Endothelial cell of umbilical vein (primary cell): ENCODE measurements around the gene CDC16. TPM values are rescaled to one million over a fixed set of nuclear protein-coding genes. Genes with fewer than 3 reads are reported as not detected.

Experiments
- BruUV-seq: library from RNA; stranded (reverse); fragments of 400-500 nt; replicated peaks from 2 replicates; lab custom pipeline; 2021; lab: Mats Ljungman, UMichigan
- CTCF ChIA-PET: fragments of 300-600, 350-600 bp; sonication (Branson Sonifier 250); formaldehyde crosslinking; loops from one replicate; lab custom pipeline; 2021; ENCODE audit warnings: antibody characterized with exemption, inconsistent platforms; lab: Charles Lee
- POLR2A ChIA-PET: fragments of 300-600, 350-600 bp; sonication (Branson Sonifier 250); formaldehyde crosslinking; loops from one replicate; lab custom pipeline; 2021; ENCODE audit warnings: antibody characterized with exemption, inconsistent platforms; lab: Charles Lee
- DNase-seq: peaks from one replicate; pipeline ENCODE4 v3.0.0-alpha.2; 2011; ENCODE audit warnings: low read depth, low spot score
- FAIRE-seq: peaks from 2 replicates; lab custom pipeline; 2011; peaks lifted over from hg19 to GRCh38; lab: Jason Lieb, UNC
- H2AFZ ChIP-seq: 2 replicates; pipeline ENCODE4 v1.6.0; 2012; ENCODE audit warnings: low read depth, low read length, control low read depth, inconsistent platforms
- H3K27ac ChIP-seq: 2 replicates; pipeline ENCODE4 v1.5.1; 2011; ENCODE audit warnings: low read depth, mild to moderate bottlenecking, control low read depth, low read length, moderate library complexity; ENCODE audit not compliant: insufficient read depth
- H3K27me3 ChIP-seq, 2 experiments: 2 replicates each; pipeline versions ENCODE4 v1.6.0 to v1.6.1; 2011; ENCODE audit warnings: low read length in 2 of 2, mixed read lengths in 1 of 2; ENCODE audit not compliant: control insufficient read depth in 2 of 2, insufficient read depth in 2 of 2
- H3K36me3 ChIP-seq, 2 experiments: 2 replicates in 1 of 2; 3 replicates in 1 of 2; pipeline ENCODE4 v1.5.1; 2011; ENCODE audit warnings: low read length in 2 of 2, mild to moderate bottlenecking in 1 of 2, moderate library complexity in 1 of 2; ENCODE audit not compliant: control insufficient read depth in 2 of 2, insufficient read depth in 2 of 2; ENCODE audit errors: extremely low read depth in 1 of 2
- H3K4me1 ChIP-seq: 3 replicates; pipeline ENCODE4 v1.5.1; 2011; ENCODE audit warnings: mild to moderate bottlenecking, low read length; ENCODE audit not compliant: control insufficient read depth, insufficient read depth; ENCODE audit errors: extremely low read depth
- H3K4me2 ChIP-seq: 2 replicates; pipeline ENCODE4 v1.6.1; 2011; ENCODE audit warnings: low read length, control low read depth, mixed read lengths; ENCODE audit not compliant: insufficient read depth
- H3K4me3 ChIP-seq, 3 experiments: fragments of 200-600 bp in 1 of 3; sonication (generic), shearing (Covaris generic) in 1 of 3; replicated peaks in 1 of 3; 2 replicates each; pipeline ENCODE4 v1.5.1; 2011 to 2016; ENCODE audit warnings: control low read depth in 3 of 3, low read length in 3 of 3, mild to moderate bottlenecking in 2 of 3, inconsistent platforms in 1 of 3, low read depth in 1 of 3, moderate library complexity in 1 of 3; ENCODE audit not compliant: insufficient read depth in 1 of 3
- H3K79me2 ChIP-seq: 2 replicates; pipeline ENCODE4 v1.6.0; 2012; ENCODE audit warnings: low read length, inconsistent platforms; ENCODE audit not compliant: control insufficient read depth, insufficient read depth
- H3K9ac ChIP-seq: replicated peaks from 2 replicates; pipeline ENCODE3; 2011; ENCODE audit warnings: low read length, control low read depth; ENCODE audit not compliant: insufficient read depth; ENCODE audit errors: extremely low read depth
- H3K9me1 ChIP-seq: replicated peaks from 3 replicates; pipeline ENCODE4 v1.6.0; 2011; ENCODE audit warnings: mild to moderate bottlenecking, low read length; ENCODE audit not compliant: control insufficient read depth, insufficient read depth; ENCODE audit errors: extremely low read depth
- H3K9me3 ChIP-seq: replicated peaks from 2 replicates; pipeline ENCODE4 v1.5.1; 2012; ENCODE audit warnings: low read length, inconsistent platforms; ENCODE audit not compliant: control insufficient read depth, insufficient read depth
- H4K20me1 ChIP-seq: replicated peaks from 2 replicates; pipeline ENCODE3; 2011; ENCODE audit warnings: mild to moderate bottlenecking, low read length; ENCODE audit not compliant: control insufficient read depth, insufficient read depth; ENCODE audit errors: extremely low read depth
- CTCF ChIP-seq, 2 donors: IDR thresholded peaks; 1 replicate in 1 of 2; 2 replicates in 1 of 2; pipeline ENCODE4 v1.5.1; 2011; ENCODE audit warnings: low read length in 2 of 2, mild to moderate bottlenecking in 2 of 2, moderate library complexity in 2 of 2, control low read depth in 1 of 2, inconsistent platforms in 1 of 2, low read depth in 1 of 2; ENCODE audit not compliant: insufficient read depth in 1 of 2; ENCODE audit errors: extremely low read depth in 1 of 2
- EZH2 ChIP-seq: IDR thresholded peaks from 2 replicates; pipeline ENCODE4 v1.6.1; 2012; ENCODE audit warnings: borderline replicate concordance, low read depth, mild to moderate bottlenecking, moderate library complexity, low read length, inconsistent platforms; ENCODE audit not compliant: severe bottlenecking
- FOS ChIP-seq: IDR thresholded peaks from 2 replicates; pipeline ENCODE4 v1.6.1; 2011; ENCODE audit warnings: mild to moderate bottlenecking, low read length, moderate library complexity, borderline replicate concordance; ENCODE audit not compliant: insufficient read depth
- GATA2 ChIP-seq: IDR thresholded peaks from 2 replicates; pipeline ENCODE4 v1.7.0; 2011; ENCODE audit warnings: low read depth, mild to moderate bottlenecking, moderate library complexity, mixed read lengths, low read length; ENCODE audit not compliant: insufficient read length, insufficient read depth
- JUN ChIP-seq: IDR thresholded peaks from 2 replicates; pipeline ENCODE4 v1.6.1; 2011; ENCODE audit warnings: borderline replicate concordance, low read depth; ENCODE audit not compliant: insufficient read length, insufficient read depth
- MAX ChIP-seq: IDR thresholded peaks from 2 replicates; pipeline ENCODE4 v1.6.1; 2011; ENCODE audit not compliant: insufficient read depth, insufficient read length
- MYC ChIP-seq: IDR thresholded peaks from one replicate; pipeline ENCODE4 v1.6.1; 2011; ENCODE audit warnings: mild to moderate bottlenecking, low read depth, low read length
- POLR2A ChIP-seq: IDR thresholded peaks from 2 replicates; pipeline ENCODE4 v1.6.1; 2012; ENCODE audit warnings: low read depth, mild to moderate bottlenecking, control low read depth, low read length
- POLR2AphosphoS5 ChIP-seq: IDR thresholded peaks from 2 replicates; pipeline ENCODE4 v1.6.1; 2012; ENCODE audit warnings: low read depth, mild to moderate bottlenecking, control low read depth, low read length, moderate library complexity; ENCODE audit not compliant: insufficient read depth
- dilution Hi-C: fragments of 300-500 bp; cut with MboI; formaldehyde crosslinking; loops from one replicate; pipeline ENCODE4 v1.15.0; 2019; ENCODE audit warnings: low sequenced_read_pairs; ENCODE audit not compliant: extremely low pct_ligation_motif_present
- intact Hi-C: fragments of 100-400 bp; cut with micrococcal nuclease; formaldehyde crosslinking; loops from one replicate; pipeline ENCODE4 v1.10.0; 2022
- polyA plus RNA-seq, 4 experiments: library from polyadenylated mRNA; depleted of rRNA in 3 of 4; stranded (reverse) in 3 of 4; unstranded in 1 of 4; fragments of >200 nt; gene quantifications; 2 replicates each; pipeline versions ENCODE4 v1.2.1 to v1.2.3, GENCODE V29; 2011 to 2012; ENCODE audit warnings: missing spikeins in 1 of 4
- total RNA-seq: library from RNA; stranded (reverse); gene quantifications from 2 replicates; pipeline ENCODE4 v1.2.3, GENCODE V29; 2021

Gene CDC16
- total and polyA plus RNA-seq, 2 donors (not counting 3 experiments of a cell fraction or from before 2014, with no cell fraction given): 41.6 to 83.3 TPM

GRCh38 chr13:114229506-114229905 is 5.2 kb upstream of the CDC16 start:
- Histone ChIP-seq H4K20me1 (no peaks in the 10 kb centered on the region), H3K9me1 (no peaks in the 10 kb centered on the region), H3K4me3 (no peak overlapping the region), H3K36me3 (no peaks in the 10 kb centered on the region), H3K27ac (no peak overlapping the region), H2AFZ (no peak overlapping the region), H3K27me3 (peaks cover 33 to 34% of the 10 kb centered on the region in 2 experiments), H3K9ac (no peak overlapping the region), H3K4me2 (no peak overlapping the region), H3K9me3 (no peaks in the 10 kb centered on the region), H3K4me1 (no peaks in the 10 kb centered on the region), H3K79me2 (no peaks in the 10 kb centered on the region)
- TF ChIP-seq CTCF (IDR thresholded peaks at IDR 0.05; ENCODE audit: extremely low read depth in 1 of 2, insufficient read depth in 1 of 2, low read depth in 1 of 2, low read length in 2 of 2): no peak
- dilution Hi-C loops: no loop called here
- intact Hi-C loops: loop anchor here (5.0 kb wide), 1 partner anchor 197 kb away; no protein-coding TSS in a partner anchor
- CTCF ChIA-PET: interaction anchor here (1.3 kb wide), 1 partner anchor 282 kb away, joined by 4 read pairs; no protein-coding TSS in a partner anchor
- POLR2A ChIA-PET: no interaction called here
- DNase-seq (no peak), FAIRE-seq (peak; percentile 4)
- BruUV-seq: no TSS peak

- H4K20me1 ChIP-seq: no peaks in the 10 kb centered on the region
- dilution Hi-C loops: no loop called here
- FAIRE-seq (no peak), DNase-seq (no peak)
- BruUV-seq: no TSS peak
- CTCF ChIA-PET: interaction anchor here (1.3 kb wide), 1 partner anchor 283 kb away, joined by 4 read pairs; no protein-coding TSS in a partner anchor
- H3K4me3 ChIP-seq: no peak overlapping the region
- no peak overlapping the region for H2AFZ ChIP-seq
- no peak overlapping the region for H3K9ac ChIP-seq
- intact Hi-C loops: no loop called here
- H3K9me1 ChIP-seq: no peaks in the 10 kb centered on the region
- no peak overlapping the region for H3K27ac ChIP-seq
- peaks cover 3% of the 10 kb centered on the region for H3K79me2 ChIP-seq
- H3K4me1 ChIP-seq: no peaks in the 10 kb centered on the region
- no peak overlapping the region for H3K4me2 ChIP-seq
- H3K27me3 ChIP-seq: peaks cover 33 to 34% of the 10 kb centered on the region in 2 experiments
- no peaks in the 10 kb centered on the region for H3K9me3 ChIP-seq
- no peaks in the 10 kb centered on the region for H3K36me3 ChIP-seq
- TF ChIP-seq MYC (no peak), FOS (no peak), POLR2A (no peak), CTCF (IDR thresholded peaks at IDR 0.05; ENCODE audit: extremely low read depth in 1 of 2, insufficient read depth in 1 of 2, low read depth in 1 of 2, low read length in 2 of 2) (no peak), EZH2 (no peak), GATA2 (no peak), JUN (no peak), MAX (no peak), POLR2AphosphoS5 (no peak)
- POLR2A ChIA-PET: no interaction called here
Observed at GRCh38 chr13:114230117-114230516, 4.6 kb upstream of the CDC16 start.
